ENCODE results near the gene BAZ2A. TPM values are rescaled to one million over a fixed set of nuclear protein-coding genes. Genes with fewer than 3 reads are reported as not detected.

The BAZ2A gene
- total and polyA plus RNA-seq, 3 donors from 2014 or later = 134 to 316 (median 250) TPM

- peak overlapping the region; percentile 88 to 100 for H3K4me3 ChIP-seq
- H3K9me3 ChIP-seq = no peaks in the 10 kb centered on the region
- TF ChIP-seq POLR2A (IDR thresholded peaks at IDR 0.05) = no peak
- TF ChIP-seq CTCF (IDR thresholded peaks at IDR 0.05) = no peak
- DNase-seq = peak; percentile 85
- peak overlapping the region; percentile 97 for H3K27ac ChIP-seq
- intact Hi-C loops (cut with DNase I; ENCODE audit: low total_unique reads) = no loop called here
- no peaks in the 10 kb centered on the region for H3K36me3 ChIP-seq (ENCODE audit: low read depth, missing control alignments)
- H3K4me1 ChIP-seq = peaks cover 58% of the 10 kb centered on the region
- 0% methylated on average over 18 of the region's 18 CpGs for WGBS, 2 donors
- no peaks in the 10 kb centered on the region for H3K27me3 ChIP-seq
Measured at GRCh38 chr12:56628671-56629458, 1.3 kb downstream of the BAZ2A start.

- Histone ChIP-seq H3K36me3 (ENCODE audit: low read depth, missing control alignments) (no peaks in the 10 kb centered on the region), H3K27ac (peak overlapping the region in 1 of 2 donors; percentile 56), H3K9me3 (no peaks in the 10 kb centered on the region), H3K4me3 (no peak overlapping the region), H3K4me1 (peaks cover 50% of the 10 kb centered on the region), H3K27me3 (no peaks in the 10 kb centered on the region)
- no peak for TF ChIP-seq CTCF (IDR thresholded peaks at IDR 0.05)
- TF ChIP-seq POLR2A (IDR thresholded peaks at IDR 0.05) = no peak
- intact Hi-C loops (cut with DNase I; ENCODE audit: low total_unique reads) = no loop called here
- DNase-seq = no peak
Measured at GRCh38 chr12:56626701-56627100, 3.4 kb downstream of the BAZ2A start.

DNA sequence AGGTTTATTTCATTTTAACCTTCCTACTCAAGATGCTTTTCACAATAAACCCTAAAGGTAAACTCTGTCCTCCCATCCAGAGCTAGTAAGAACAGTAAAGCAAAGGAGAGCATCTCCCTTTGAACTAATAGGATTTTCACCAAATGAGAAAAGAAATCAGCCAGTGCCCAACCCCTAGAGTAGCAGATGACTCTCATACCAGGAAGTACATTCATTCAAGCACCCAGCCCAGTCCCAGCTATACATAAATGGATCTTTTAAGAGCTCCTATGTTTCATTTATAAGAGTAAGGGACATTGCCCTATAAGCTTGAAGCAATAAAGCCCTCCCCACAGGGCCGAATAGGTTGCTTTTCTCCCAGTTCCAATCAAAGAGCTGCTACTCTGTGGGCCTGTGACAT lies 7.6 kb downstream of the BAZ2A start:
- H3K4me1 ChIP-seq = peaks cover 37% of the 10 kb centered on the region
- DNase-seq = no peak
- WGBS, 2 donors = 45 to 58% methylated on average over 1 of the region's 1 CpG
- H3K4me3 ChIP-seq = no peak overlapping the region
- no peak for TF ChIP-seq CTCF (IDR thresholded peaks at IDR 0.05)
- TF ChIP-seq POLR2A (IDR thresholded peaks at IDR 0.05) = no peak
- no peaks in the 10 kb centered on the region for H3K9me3 ChIP-seq
- H3K27ac ChIP-seq = no peak overlapping the region
- intact Hi-C loops (cut with DNase I; ENCODE audit: low total_unique reads) = no loop called here
- H3K36me3 ChIP-seq (ENCODE audit: low read depth, missing control alignments) = no peaks in the 10 kb centered on the region
- H3K27me3 ChIP-seq = no peaks in the 10 kb centered on the region

DNA sequence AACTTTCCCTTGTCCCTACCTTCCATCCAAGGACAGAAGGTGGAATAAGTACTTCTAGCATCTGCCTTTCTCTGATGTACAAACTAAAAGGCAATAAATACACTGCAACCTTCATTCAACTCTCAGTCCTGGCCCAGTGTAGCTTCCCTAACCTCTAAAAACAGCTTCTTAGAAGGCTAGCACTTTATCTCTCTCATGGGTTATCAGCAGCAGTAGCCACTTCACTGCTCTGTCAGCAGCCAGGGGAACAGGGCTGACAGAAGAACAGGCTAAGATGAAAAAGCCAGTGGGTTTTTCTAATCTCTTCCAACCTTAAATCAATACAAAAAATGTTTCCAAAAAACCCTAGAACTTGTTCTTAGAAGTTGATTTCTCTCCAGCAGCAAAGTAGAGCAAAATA lies 13.2 kb downstream of the BAZ2A start:
- no peaks in the 10 kb centered on the region for H3K9me3 ChIP-seq
- TF ChIP-seq POLR2A (IDR thresholded peaks at IDR 0.05) = no peak
- no peak for TF ChIP-seq CTCF (IDR thresholded peaks at IDR 0.05)
- no peak overlapping the region for H3K4me3 ChIP-seq
- DNase-seq = no peak
- peaks cover 10% of the 10 kb centered on the region for H3K4me1 ChIP-seq
- no peak overlapping the region for H3K27ac ChIP-seq
- no peaks in the 10 kb centered on the region for H3K36me3 ChIP-seq (ENCODE audit: low read depth, missing control alignments)
- H3K27me3 ChIP-seq = no peaks in the 10 kb centered on the region
- intact Hi-C loops (cut with DNase I; ENCODE audit: low total_unique reads) = no loop called here

- 83 to 91% methylated on average over 3 of the region's 3 CpGs for WGBS, 2 donors
- TF ChIP-seq CTCF (IDR thresholded peaks at IDR 0.05) (no peak), POLR2A (IDR thresholded peaks at IDR 0.05) (no peak)
Measured at GRCh38 chr12:56616244-56616643, 13.9 kb downstream of the BAZ2A start.

More at GRCh38 chr12:56616244-56616643, 13.9 kb downstream of the BAZ2A start:
- DNase-seq = no peak
- no peaks in the 10 kb centered on the region for H3K27me3 ChIP-seq
- peaks cover 10% of the 10 kb centered on the region for H3K4me1 ChIP-seq
- H3K9me3 ChIP-seq = no peaks in the 10 kb centered on the region
- intact Hi-C loops (cut with DNase I; ENCODE audit: low total_unique reads) = no loop called here
- no peaks in the 10 kb centered on the region for H3K36me3 ChIP-seq (ENCODE audit: low read depth, missing control alignments)
- H3K27ac ChIP-seq = no peak overlapping the region
- H3K4me3 ChIP-seq = no peak overlapping the region
